H1 (cell line): ENCODE data around the gene SLITRK1. TPM values are rescaled to one million over a fixed set of nuclear protein-coding genes. Genes with fewer than 3 reads are reported as not detected.

Experiments used
- CHD1 ChIP-seq: IDR thresholded peaks from 2 replicates; pipeline ENCODE4 v1.6.1; 2012; ENCODE audit warnings: low read depth, low read length, improper control_type of control experiment
- CHD2 ChIP-seq: IDR thresholded peaks from 2 replicates; pipeline ENCODE4 v1.6.1; 2012; ENCODE audit warnings: low read length, improper control_type of control experiment
- polyA plus RNA-seq, 7 experiments: library from polyadenylated mRNA; depleted of rRNA in 3 of 7; stranded (reverse) in 5 of 7; unstranded in 2 of 7; fragments of >200 nt in 5 of 7; fragments of 200-250 nt in 2 of 7; gene quantifications; 1 replicate in 5 of 7; 2 replicates in 1 of 7; 4 replicates in 1 of 7; pipeline versions ENCODE4 v1.2.1 to v1.2.3, GENCODE V29; 2011 to 2013; ENCODE audit warnings: missing spikeins in 2 of 7, mixed read lengths in 2 of 7
- total RNA-seq: library from RNA; stranded (reverse); fragmentation: NEBNext Ultra II Directional; extraction: Animal tissue kit (Norgen Biotek cat#: 25700); gene quantifications from 2 replicates; pipeline ENCODE4 v1.2.1, GENCODE V29; 2021
- TF ChIP-seq, protein P1 (sequence below): fragments of 300-600 bp; sonication (generic); IDR thresholded peaks from 2 replicates; pipeline ENCODE4 v1.7.1; 2012; ENCODE audit warnings: low read length, moderate library complexity, mild to moderate bottlenecking, inconsistent platforms; ENCODE audit not compliant: insufficient replicate concordance
- TF ChIP-seq, protein P2 (sequence below): IDR thresholded peaks from 2 replicates; pipeline ENCODE4 v1.6.1; 2012; ENCODE audit warnings: inconsistent platforms

The SLITRK1 gene
- total and polyA plus RNA-seq, 2 of the 8 experiments (the other 6 are each of a cell fraction or from before 2014, with no cell fraction given) = 3.4 to 4.2 TPM

DNA sequence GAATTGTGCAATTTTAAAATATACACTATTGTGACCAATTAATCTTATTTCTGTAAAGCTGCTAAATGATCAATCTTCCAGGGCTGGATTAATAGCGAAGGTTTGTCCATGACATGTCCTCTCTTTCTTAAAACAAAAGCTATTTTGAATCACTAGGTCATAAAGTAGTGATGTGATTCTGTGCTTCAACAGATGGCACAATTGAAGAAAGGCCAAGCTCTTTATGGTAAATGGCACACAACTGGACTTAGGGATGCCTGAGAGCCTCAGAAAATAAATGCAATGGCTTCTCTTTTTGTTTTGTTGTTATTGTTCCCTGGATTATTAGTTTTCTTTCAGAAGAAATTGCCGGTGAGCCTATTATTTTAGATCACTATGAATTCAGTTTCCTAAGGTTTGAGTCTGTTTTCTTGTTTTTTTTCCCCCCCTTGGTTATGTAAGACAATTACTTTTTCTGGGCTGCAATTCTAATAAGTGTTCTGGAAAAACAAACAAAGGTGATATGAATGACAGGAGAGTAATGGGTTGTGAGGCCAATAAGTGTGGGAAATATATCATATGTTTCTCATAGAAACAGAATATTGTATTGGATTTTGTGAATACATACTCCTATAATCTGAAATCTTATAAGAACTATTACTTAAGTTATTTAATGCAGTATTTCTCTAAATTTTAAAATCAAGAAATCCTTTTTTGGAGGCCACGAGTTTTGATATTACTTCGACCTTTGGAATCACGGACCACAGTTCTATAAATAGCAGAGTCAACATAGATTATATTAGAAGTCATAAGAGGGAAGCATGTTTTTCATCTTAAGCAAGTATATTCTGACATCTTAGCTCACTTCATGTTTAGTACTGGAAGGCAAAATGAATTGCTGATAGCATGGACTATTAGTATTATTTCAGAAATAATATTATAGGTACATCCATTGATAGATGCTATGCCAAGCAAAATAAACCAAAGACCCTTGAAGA lies 16.8 kb downstream of the SLITRK1 start (continued):
- TF ChIP-seq, protein P1, sequence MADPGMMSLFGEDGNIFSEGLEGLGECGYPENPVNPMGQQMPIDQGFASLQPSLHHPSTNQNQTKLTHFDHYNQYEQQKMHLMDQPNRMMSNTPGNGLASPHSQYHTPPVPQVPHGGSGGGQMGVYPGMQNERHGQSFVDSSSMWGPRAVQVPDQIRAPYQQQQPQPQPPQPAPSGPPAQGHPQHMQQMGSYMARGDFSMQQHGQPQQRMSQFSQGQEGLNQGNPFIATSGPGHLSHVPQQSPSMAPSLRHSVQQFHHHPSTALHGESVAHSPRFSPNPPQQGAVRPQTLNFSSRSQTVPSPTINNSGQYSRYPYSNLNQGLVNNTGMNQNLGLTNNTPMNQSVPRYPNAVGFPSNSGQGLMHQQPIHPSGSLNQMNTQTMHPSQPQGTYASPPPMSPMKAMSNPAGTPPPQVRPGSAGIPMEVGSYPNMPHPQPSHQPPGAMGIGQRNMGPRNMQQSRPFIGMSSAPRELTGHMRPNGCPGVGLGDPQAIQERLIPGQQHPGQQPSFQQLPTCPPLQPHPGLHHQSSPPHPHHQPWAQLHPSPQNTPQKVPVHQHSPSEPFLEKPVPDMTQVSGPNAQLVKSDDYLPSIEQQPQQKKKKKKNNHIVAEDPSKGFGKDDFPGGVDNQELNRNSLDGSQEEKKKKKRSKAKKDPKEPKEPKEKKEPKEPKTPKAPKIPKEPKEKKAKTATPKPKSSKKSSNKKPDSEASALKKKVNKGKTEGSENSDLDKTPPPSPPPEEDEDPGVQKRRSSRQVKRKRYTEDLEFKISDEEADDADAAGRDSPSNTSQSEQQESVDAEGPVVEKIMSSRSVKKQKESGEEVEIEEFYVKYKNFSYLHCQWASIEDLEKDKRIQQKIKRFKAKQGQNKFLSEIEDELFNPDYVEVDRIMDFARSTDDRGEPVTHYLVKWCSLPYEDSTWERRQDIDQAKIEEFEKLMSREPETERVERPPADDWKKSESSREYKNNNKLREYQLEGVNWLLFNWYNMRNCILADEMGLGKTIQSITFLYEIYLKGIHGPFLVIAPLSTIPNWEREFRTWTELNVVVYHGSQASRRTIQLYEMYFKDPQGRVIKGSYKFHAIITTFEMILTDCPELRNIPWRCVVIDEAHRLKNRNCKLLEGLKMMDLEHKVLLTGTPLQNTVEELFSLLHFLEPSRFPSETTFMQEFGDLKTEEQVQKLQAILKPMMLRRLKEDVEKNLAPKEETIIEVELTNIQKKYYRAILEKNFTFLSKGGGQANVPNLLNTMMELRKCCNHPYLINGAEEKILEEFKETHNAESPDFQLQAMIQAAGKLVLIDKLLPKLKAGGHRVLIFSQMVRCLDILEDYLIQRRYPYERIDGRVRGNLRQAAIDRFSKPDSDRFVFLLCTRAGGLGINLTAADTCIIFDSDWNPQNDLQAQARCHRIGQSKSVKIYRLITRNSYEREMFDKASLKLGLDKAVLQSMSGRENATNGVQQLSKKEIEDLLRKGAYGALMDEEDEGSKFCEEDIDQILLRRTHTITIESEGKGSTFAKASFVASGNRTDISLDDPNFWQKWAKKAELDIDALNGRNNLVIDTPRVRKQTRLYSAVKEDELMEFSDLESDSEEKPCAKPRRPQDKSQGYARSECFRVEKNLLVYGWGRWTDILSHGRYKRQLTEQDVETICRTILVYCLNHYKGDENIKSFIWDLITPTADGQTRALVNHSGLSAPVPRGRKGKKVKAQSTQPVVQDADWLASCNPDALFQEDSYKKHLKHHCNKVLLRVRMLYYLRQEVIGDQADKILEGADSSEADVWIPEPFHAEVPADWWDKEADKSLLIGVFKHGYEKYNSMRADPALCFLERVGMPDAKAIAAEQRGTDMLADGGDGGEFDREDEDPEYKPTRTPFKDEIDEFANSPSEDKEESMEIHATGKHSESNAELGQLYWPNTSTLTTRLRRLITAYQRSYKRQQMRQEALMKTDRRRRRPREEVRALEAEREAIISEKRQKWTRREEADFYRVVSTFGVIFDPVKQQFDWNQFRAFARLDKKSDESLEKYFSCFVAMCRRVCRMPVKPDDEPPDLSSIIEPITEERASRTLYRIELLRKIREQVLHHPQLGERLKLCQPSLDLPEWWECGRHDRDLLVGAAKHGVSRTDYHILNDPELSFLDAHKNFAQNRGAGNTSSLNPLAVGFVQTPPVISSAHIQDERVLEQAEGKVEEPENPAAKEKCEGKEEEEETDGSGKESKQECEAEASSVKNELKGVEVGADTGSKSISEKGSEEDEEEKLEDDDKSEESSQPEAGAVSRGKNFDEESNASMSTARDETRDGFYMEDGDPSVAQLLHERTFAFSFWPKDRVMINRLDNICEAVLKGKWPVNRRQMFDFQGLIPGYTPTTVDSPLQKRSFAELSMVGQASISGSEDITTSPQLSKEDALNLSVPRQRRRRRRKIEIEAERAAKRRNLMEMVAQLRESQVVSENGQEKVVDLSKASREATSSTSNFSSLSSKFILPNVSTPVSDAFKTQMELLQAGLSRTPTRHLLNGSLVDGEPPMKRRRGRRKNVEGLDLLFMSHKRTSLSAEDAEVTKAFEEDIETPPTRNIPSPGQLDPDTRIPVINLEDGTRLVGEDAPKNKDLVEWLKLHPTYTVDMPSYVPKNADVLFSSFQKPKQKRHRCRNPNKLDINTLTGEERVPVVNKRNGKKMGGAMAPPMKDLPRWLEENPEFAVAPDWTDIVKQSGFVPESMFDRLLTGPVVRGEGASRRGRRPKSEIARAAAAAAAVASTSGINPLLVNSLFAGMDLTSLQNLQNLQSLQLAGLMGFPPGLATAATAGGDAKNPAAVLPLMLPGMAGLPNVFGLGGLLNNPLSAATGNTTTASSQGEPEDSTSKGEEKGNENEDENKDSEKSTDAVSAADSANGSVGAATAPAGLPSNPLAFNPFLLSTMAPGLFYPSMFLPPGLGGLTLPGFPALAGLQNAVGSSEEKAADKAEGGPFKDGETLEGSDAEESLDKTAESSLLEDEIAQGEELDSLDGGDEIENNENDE = no peak
- TF ChIP-seq CHD2 = no peak
- TF ChIP-seq CHD1 = no peak
- TF ChIP-seq, protein P2, sequence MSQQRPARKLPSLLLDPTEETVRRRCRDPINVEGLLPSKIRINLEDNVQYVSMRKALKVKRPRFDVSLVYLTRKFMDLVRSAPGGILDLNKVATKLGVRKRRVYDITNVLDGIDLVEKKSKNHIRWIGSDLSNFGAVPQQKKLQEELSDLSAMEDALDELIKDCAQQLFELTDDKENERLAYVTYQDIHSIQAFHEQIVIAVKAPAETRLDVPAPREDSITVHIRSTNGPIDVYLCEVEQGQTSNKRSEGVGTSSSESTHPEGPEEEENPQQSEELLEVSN = no peak
